Measurements from ENCODE around the gene ZNF800. TPM values are rescaled to one million over a fixed set of nuclear protein-coding genes. Genes with fewer than 3 reads are reported as not detected.

The ZNF800 gene
- total and polyA plus RNA-seq, 2 of the 8 experiments (the other 6 are each of a cell fraction or from before 2014, with no cell fraction given) = 1.0 to 6.5 TPM

DNA sequence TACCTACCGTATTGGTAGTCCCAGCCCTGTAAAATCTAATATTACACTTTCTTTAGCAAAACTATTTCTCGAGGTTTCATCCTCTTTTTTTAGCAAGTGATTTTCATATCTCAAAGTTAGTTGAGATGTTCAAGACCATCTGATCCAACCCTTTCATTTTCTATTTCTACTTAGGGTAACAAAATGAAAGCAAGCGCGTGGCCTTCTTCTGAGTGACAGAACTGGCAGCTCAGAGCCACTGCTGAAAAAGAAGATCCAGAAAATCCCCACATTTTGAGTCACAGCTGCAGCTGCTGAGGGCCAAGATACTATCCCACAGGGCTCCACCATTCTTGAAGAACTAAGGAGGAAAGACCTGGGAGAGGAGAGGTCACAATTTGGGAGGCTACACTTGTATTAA is 24.8 kb upstream of the ZNF800 start:
- no peak overlapping the region for H2BK15ac ChIP-seq (ENCODE audit: low read length)
- no peak overlapping the region for H2AFZ ChIP-seq (ENCODE audit: low read length)
- ChIA-PET CTCF (ENCODE audit: partially characterized antibody) (interaction anchor here (1.1 kb wide), 1 partner anchor 14 kb away, joined by 3 read pairs; no protein-coding TSS in a partner anchor), POLR2A (ENCODE audit: partially characterized antibody) (no interaction called here)
- H4K8ac ChIP-seq (ENCODE audit: extremely low read depth, insufficient read depth, low read length) = no peak overlapping the region
- no peaks in the 10 kb centered on the region; a peak in 1 of 7 replicates for H3K27me3 ChIP-seq (replicated peaks in 1 of 4; ENCODE audit: control insufficient read depth in 3 of 4, extremely low read depth in 1 of 4, insufficient read depth in 3 of 4, low read length in 3 of 4)
- no peak overlapping the region for H2BK120ac ChIP-seq (replicated peaks; ENCODE audit: low read depth, low read length)
- H2BK5ac ChIP-seq (ENCODE audit: low read depth, low read length) = no peak overlapping the region
- H2BK12ac ChIP-seq (ENCODE audit: low read depth, low read length) = no peak overlapping the region
- no peaks in the 10 kb centered on the region for H3K9me3 ChIP-seq (ENCODE audit: insufficient read depth in 2 of 2, low read depth in 1 of 2, low read length in 1 of 2)
- no peak overlapping the region for H3K4me3 ChIP-seq (ENCODE audit: extremely low read depth in 1 of 4, insufficient read depth in 2 of 4, low read depth in 3 of 4, low read length in 4 of 4)
- no peak overlapping the region for H4K91ac ChIP-seq (replicated peaks; ENCODE audit: insufficient read length, low read length)
- H4K20me1 ChIP-seq (replicated peaks in 1 of 2; ENCODE audit: control insufficient read depth in 1 of 2, insufficient read depth in 2 of 2, low read length in 2 of 2) = peaks cover 0 to 3% of the 10 kb centered on the region in 2 experiments
- no peak overlapping the region for H3K4ac ChIP-seq (replicated peaks; ENCODE audit: insufficient read length, low read depth, low read length)
- H3K23ac ChIP-seq (ENCODE audit: insufficient read length) = no peak overlapping the region
- no peak overlapping the region for H2AK5ac ChIP-seq (ENCODE audit: low read depth, low read length)
- no peak overlapping the region for H3K18ac ChIP-seq (ENCODE audit: extremely low read depth, low read length)
- H3K14ac ChIP-seq (ENCODE audit: insufficient read length) = no peak overlapping the region
- no peak overlapping the region for H2BK20ac ChIP-seq (ENCODE audit: low read length)
- 95% methylated on average over 4 of the region's 4 CpGs; no CpG with 5 or more reads in 1 of the 2 experiments for WGBS, 2 experiments (ENCODE audit: extremely low coverage in 1 of 2, insufficient coverage in 1 of 2, insufficient read length in 1 of 2, insufficient replicate concordance in 2 of 2, low coverage in 1 of 2, low lambda C conversion rate in 2 of 2, missing lambda C conversion rate in 1 of 2)
- no peak for FAIRE-seq
- H3K36me3 ChIP-seq (ENCODE audit: control insufficient read depth in 2 of 4, insufficient read depth in 4 of 4, low read length in 3 of 4) = no peaks in the 10 kb centered on the region
- no peaks in the 10 kb centered on the region for H3K79me1 ChIP-seq (ENCODE audit: low read depth, low read length)
- H3K23me2 ChIP-seq (ENCODE audit: low read depth, low read length) = peaks cover 4% of the 10 kb centered on the region; the same call in 1 of the 2 replicates
- H3K27ac ChIP-seq (ENCODE audit: low read depth, low read length) = no peak overlapping the region
- no peak overlapping the region for H3K56ac ChIP-seq (replicated peaks; ENCODE audit: insufficient read length, low read depth, low read length)
- H3K79me2 ChIP-seq (ENCODE audit: control insufficient read depth in 1 of 2, insufficient read depth in 2 of 2, low read length in 2 of 2) = no peaks in the 10 kb centered on the region
- no peak overlapping the region for H3K4me2 ChIP-seq (ENCODE audit: insufficient read depth in 1 of 2, low read depth in 2 of 2, low read length in 2 of 2)
- H3K4me1 ChIP-seq (replicated peaks in 1 of 4; ENCODE audit: control insufficient read depth in 3 of 4, insufficient read depth in 4 of 4, low read length in 3 of 4) = no peaks in the 10 kb centered on the region
- H3K9ac ChIP-seq (replicated peaks in 1 of 4; ENCODE audit: extremely low read depth in 1 of 4, low read depth in 3 of 4, low read length in 3 of 4) = no peak overlapping the region
- no peak overlapping the region for H4K5ac ChIP-seq (ENCODE audit: insufficient read length, low read depth, low read length)
- no peak for DNase-seq (ENCODE audit: low read depth in 1 of 2, low spot score in 2 of 2)
- TF ChIP-seq NANOG (IDR thresholded peaks at IDR 0.05; ENCODE audit: insufficient read depth, low read depth, low read length, poor library complexity, severe bottlenecking) = no peak
